GM03348 (cell line): ENCODE measurements around the gene CHST9.
"Not testable (repeated sequence)": the region's sequence is repeated elsewhere in the genome, so short reads cannot be mapped to it uniquely, and the experiment has no call there.

Source experiments
- DNase-seq: peaks from one replicate; pipeline ENCODE4 v3.0.0; 2012; ENCODE audit warnings: low spot score

Gene CHST9

DNA sequence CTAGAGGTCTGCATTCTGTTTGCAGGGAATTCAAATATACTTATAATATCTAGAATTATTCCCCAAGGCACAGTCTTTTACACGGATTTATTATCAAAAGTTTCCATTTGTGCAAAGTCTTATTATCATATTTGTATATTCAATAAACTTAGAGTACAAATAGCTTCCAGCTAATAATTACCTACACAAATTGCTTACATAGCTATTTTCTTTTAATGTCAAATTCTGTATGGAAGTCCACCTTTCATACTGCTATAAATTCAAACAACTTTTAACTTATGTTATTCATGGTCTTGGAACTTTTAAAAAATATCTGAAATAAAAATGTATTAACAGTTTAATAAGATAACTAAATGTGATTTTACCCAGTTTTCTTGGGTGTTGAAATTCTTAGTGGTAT, 13.1 kb downstream of the CHST9 start:
- DNase-seq = no peak

DNA sequence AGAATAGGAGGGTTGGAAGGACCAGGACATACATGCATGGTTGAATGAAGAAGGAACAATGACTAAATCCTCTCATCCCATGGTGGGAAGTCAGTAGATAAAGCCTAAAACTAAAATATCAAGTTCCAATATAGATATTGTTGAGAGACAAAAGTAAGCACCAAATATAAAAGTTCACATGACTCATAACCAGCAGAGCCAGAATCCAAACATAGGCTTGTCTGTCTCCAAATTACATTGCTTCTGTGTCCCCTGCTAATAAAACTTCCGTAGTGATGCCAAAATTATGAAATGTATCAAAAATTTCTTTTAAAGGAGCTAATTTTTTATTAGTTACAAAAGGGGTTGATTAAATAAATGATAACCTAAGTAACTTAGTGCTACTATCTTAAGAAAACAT, 19.7 kb downstream of the CHST9 start:
- DNase-seq = no peak

DNA sequence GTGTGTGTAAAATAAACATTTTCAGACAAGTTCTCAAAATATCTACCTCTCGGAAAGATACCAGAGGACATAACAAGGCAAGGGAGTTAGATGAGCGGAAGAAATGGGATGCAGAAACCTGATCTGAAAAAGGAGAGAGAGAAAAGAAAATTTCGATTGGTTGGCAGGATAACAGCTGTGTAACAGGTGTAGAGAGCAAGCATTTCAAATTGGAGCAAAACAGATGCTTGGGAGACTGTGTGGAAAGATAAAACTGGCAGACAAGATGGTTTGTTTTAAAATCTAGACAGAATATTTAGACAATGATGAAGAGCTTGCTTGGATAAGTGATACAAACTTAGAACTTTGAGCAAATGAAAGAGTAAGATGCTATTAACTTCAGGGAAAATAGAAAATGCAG, 20.2 kb downstream of the CHST9 start:
- no peak for DNase-seq

DNA sequence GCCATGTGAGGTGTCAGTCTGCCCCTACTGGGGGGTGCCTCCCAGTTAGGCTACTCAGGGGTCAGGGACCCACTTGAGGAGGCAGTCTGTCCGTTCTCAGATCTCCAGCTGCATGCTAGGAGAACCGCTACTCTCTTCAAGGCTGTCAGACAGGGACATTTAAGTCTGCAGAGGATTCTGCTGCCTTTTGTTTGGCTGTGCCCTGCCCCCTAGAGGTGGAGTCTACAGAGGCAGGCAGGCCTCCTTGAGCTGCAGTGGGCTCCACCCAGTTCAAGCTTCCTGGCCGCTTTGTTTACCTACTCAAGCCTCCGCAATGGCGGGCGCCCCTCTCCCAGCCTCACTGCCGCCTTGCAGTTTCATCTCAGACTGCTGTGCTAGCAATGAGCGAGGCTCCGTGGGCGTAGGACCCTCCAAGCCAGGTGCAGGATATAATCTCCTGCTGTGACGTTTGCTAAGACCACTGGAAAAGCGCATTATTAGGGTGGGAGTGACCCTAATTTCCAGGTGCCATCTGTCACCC, 21.9 kb downstream of the CHST9 start:
- not testable (repeated sequence) for DNase-seq

DNA sequence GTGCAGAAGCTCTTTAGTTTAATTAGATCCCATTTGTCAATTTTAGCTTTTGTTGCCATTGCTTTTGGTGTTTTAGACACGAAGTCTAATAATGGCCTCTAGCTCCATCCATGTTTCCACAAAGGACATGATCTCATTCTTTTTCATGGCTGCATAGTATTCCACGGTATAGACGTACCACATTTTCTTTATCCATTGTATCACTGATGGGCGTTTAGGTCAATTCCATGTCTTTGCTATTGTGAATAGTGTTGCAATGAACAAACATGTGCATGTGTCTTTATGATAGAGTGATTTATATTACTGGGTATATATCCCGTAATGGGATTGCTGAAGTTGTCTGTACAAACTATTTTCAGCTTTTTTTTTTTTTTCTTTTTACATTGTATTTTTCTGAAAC, 35.9 kb downstream of the CHST9 start:
- DNase-seq = not testable (repeated sequence)

DNA sequence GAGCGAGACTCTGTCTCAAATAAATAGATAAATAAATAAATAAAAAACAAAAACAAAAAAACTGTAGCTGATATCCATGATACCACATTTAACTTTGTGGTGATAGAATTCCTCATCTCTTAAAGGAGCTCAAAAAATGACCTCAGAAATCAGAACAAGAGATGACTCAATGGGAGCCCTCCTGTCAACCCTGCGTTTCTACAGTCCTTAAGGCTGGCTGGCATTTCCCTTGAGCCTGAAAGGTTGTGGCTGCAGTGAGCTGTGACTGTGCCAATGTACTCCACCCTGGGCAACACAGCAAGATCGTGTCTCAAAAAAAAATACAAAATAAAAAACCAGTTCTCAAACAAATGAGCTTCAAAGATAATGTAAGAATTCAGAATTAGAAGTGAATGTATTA, 40.4 kb downstream of the CHST9 start:
- no peak for DNase-seq

DNA sequence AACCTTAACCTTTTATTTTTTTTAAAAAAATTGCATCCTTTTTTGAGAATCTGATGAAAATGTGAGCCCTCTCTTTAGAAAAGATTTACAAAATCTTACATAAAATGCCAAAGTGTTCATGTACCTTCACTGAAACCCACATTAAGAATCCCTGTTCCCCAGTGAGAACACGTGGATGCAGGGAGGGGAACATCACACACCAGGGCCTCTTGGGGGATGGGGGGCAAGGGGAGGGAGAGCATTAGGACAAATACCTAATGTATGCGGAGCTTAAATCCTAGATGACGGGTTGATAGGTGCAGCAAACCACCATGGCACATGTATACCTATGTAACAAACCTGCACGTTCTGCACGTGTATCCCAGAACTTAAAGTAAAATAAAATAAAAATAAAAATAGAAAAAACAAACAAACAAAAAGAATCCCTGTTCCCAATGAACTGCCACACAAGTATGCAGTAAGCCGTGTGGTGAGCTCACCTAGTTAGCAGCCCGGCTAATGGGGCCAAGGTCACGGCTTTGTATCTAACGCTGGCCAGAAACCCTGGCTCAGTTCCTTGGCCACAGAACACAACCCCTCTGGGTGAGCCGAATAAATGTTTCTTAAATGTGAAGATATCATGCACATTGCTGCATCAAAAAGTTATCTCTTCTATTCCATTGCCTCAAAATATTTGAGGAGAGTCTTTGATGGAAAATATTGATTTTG, 41.4 kb downstream of the CHST9 start:
- no peak for DNase-seq

DNA sequence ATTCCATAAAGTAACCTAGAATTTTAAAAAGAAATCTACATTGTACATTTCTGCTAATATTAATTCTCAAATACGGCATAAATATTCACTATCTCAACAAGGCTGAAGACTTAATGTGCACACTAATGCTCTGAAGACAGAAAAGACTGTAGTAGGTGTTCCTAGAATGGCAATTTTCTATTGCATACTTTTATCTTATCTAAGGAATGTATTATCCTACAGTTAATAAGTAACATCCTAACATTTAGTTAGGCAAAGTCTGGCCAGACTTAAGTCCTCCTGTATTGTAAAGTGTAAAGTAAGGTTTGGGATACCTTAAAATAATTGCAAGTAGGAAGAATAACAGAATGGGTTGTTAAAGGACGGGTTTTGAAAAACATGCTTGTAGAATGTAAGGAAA, 42.2 kb downstream of the CHST9 start:
- DNase-seq = no peak

DNA sequence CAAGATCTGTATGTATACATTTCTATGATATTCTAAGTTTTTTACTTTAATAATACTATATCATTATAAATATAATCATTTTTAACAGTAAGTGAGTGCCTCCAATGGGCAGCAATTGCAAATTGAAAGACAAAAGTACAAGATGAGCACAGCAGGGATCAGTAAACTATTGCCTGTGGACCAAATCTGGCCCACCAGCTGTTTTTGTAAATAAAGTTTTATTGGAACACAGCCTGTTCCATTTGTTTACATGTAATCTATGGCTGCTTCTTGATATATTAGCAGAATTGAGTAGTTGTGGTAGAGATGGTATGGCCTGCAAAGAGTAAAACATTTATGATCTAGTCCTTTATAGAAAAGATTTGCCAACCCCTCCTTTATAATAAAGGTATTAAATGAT, 43.2 kb downstream of the CHST9 start:
- DNase-seq = no peak

DNA sequence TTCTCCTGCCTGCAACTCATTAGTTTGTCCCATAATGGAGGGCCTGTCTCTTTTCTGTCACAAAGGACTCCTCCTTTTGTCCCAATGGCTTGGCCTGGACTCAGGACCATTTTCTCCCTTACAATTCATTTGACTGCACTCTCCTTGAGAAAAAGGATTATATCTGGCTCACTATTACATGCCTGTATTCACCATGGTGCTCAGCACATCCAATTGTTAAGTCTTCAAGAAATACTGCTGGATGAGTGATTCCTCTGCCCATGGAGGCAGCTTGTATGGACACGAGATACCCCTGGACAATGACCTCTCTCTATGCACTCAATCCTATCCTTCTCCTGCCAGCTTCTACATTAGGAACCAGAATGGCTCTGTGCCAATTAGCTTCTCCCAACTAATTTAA, 47.0 kb downstream of the CHST9 start:
- no peak for DNase-seq

DNA sequence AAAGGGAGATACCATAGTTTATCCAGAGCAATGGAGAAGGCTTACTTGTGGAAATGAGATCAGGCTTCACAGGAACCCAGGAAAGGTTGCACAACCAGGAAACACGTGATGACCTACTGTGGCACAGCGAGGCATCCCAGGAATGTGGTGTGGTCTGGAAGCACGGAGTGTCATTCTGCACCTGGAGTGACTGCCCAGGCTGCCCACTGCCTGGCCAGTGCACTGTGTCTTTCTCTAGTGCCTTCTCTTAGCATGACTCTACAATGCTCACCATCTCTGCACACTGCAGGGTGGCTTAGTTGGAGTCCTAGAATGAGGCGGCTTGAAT, 48.9 kb downstream of the CHST9 start:
- peak; percentile 19 for DNase-seq

DNA sequence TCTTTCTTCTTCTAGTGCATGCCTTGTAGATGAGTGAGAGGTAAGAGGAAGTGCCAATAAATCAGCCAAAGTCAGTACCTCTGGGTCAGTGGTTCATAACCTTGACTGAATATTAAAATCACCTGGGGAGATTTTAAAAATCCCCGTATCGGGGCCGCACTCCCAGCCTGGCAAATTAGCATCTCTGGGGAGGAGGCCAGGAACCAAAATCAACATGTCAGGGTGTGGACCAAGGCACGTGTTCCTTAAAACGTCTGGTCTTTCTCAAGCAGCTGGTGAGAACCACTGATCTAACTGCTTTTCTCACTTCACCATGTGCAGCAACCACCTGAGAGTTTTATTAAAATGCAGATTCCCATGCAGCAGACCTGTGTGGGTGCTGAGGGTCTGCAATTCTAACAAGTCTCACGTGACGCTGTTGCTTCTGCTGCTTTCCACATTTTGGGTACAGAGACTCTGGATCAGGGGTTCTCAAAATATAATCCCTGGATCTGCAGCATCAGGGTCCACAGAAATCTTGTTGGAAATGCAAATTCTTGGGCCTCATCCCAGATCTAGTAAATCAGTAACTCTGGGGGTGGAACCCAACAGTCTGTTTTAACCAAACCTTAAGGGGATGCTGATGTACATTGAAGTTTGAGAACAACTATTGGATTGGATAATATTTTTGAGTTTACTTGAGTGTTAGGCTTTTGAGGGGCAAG, 49.5 kb downstream of the CHST9 start:
- DNase-seq = no peak

DNA sequence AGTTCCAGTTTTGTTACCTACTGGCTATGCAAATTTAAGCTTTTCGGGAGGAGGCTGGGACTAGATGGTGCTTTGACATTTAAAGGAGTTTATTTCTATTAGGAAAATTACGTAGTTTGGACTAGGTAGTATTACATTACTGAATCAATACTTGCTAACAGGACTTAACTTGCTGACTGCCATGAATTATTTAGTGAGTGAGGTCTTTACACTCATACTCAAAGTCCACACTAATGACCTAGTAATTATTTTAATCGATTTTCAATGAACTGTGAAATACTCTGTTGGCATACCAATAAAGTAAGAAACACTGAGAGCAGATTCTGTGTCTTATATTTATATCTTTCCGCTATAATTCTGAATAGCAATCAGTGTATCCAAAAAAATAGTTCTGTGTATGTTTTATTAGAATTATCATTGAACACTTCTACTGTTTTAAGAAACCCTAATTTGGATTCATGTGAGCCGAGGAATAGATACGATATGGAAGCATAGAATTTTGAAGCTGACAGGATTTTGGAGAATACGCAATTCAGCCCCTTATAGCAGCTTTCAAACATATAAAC, 55.0 kb downstream of the CHST9 start:
- no peak for DNase-seq

DNA sequence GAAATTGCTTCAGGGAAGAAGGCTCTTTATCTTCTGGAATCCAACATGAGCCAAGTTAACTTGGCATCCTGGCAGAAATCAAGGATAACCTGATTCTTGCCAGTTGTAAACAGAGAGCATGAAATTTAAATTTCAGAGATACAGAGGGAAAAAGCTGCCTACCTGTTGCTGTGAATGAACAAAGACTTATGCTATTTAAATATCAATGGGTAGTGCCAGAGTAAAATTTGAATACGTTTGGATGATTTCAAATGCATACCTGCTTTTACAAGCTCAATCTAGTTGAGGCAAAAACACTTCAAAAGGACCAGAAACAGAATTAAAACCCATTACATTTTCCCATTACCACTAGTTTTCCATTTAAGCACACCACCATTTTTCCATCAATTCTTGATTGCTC, 60.9 kb downstream of the CHST9 start:
- DNase-seq = no peak

DNA sequence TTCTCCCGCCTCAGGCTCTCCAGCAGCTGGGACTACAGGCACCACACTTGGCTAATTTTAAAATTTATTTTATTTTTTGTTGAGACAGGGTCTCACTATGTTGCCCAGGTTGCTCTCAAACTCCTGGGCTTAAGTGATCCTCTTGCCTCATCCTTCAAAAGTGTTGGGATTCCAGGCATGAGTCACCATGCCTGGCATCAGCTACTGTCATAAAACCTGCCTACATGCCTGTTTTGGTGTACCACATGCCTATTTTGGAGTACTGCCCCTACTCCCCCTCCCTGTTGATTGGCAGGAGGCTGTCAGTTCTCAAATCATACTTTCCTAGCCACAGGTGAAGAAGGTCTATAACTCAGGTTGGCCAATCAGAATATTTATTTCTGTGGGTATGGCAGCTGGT, 64.0 kb downstream of the CHST9 start:
- no peak for DNase-seq

DNA sequence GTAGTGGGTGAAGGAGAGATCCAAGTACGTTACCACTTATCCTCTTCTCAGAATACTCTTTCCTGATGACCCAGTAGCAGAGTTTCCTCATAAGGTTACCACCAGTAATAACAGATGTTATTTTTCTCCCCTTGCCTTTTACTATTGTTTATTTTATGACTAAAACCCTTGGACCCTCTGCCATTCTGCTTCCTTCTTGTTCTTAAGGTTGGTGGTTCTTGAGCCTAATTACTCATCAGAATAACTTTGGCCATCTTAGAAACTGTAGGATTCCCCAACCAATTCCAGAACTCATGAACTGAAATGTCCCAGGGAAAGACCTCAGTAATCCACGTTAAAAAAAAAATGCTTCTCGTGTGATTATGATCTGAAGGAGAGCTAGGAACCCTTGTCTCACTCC, 64.9 kb downstream of the CHST9 start:
- no peak for DNase-seq

DNA sequence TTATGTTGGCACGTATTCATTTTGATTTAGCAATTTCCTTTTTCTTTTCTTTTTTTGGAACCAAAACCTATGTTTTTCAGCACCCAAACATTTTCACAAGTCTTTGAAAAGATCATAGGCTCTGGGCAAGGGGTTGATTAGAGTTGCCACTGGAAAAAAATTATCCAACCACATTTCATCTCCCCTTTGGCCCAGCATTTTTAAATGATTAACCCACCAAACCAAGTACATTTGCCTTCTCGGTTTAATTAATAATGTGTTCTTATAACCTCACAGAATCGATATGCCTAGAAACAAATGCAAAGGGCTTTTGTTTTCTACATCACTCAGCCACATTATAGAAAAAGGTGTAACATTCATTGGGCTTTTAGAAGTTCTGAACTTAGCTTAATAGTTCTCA, 66.1 kb downstream of the CHST9 start:
- no peak for DNase-seq

DNA sequence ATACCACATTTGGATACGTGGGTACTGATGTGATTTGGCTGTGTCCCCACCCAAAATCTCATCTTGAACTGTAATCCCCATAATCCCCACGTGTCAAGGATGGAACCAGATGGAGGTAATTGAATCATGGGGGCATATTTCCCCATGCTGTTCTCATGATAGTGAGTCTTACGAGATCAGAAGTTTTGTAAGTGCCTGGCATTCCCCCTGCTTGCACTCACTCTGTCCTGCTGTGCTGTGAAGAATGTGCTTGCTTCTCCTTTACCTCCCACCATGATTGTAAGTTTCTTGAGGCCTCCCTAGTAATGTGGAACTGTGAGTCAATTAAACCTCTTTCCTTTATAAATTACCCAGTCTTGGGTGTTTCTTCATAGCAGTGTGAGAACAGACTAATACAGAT, 70.3 kb downstream of the CHST9 start:
- no peak for DNase-seq

DNA sequence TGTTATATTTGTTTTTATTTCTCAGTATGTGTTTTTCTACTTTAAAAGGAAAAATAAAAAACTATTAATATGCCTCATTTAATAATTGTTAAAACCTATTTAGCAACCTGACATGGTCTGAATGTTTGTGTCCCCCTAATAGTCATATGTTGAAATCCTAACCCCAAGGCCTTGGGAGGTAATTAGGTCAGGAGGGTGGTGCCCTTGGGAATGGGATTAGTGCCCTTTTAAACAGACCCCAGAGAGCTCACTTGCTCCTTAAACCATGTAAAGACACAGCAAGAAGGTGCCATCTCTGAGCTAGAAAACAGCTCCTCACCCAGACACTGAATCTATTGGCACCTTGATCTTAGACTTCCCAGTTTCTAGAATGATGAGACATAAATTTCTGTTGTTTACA, 71.8 kb downstream of the CHST9 start:
- DNase-seq = no peak

DNA sequence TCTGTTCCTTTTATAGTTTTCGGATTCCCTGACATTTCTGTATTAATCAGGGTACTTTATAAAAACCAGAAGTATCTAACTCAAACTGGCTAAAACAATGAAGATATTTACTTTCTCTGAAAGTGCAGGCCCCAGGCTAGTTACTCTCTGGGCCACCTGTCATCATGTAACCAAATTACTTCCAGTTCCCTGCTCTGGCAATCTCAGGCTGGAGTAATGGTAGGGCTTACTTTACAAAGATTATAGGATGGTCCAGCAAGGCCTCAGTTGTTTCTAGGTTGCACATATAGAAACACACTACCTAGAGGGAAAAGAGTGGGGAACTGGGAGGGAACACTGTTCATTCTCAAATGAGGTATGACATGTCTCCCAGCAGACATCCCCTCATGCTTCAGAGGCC, 74.8 kb downstream of the CHST9 start:
- DNase-seq = no peak

DNA sequence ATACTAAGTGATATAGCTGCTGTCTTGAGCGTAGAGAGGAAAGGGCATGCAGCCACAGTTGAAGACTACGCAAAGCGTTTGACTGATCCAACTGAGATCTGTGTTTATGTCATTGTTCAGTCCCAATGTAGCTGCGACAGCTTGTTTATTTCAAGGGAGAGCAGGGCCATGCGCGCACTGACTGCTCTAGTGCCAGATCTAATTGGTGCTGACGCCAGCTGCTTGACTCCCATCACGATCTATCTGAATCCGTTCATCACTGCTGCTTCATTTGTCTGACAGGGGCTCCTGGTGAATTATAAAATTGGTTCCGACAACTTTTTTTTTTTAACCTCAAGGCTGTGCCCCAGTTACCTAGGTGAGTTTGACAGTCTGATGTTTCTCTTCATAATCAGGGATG, 75.7 kb downstream of the CHST9 start:
- no peak for DNase-seq

DNA sequence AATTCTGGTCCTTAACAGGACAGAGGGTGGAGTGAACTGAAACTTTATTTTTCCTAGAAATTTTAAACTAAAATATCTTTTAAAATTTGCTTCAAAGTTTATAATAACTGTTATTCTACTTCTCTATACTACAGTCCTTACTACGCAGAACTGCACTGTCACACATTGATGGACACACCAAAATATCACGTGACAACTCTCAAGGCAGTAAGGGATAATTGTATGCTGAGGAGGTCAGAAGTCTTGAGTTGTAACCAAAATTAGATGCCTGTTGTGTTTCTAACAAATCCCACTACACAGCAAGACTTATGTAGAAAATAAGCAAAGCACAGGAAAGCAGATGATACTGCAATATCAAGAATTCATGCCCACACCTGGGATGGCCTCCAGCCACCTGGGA, 76.3 kb downstream of the CHST9 start:
- no peak for DNase-seq

DNA sequence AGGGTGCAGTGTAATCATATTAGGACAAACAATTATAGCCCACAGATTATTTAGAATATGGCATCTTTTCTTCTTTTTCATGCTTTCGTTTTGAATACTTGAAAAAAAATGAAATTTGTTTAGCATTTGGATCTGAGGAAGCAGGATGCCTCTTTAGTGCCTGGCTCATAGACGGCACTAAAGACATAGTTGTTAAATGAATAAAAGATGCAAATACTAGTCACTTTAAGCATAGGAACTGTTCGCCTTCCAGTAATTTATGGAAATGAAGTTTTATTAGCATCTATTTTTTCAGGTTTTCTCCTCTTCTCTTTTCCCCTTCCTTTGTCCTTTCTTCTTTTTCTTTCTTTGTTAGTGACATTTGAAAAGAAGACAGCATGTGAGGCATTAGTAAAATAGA, 80.4 kb downstream of the CHST9 start:
- no peak for DNase-seq

DNA sequence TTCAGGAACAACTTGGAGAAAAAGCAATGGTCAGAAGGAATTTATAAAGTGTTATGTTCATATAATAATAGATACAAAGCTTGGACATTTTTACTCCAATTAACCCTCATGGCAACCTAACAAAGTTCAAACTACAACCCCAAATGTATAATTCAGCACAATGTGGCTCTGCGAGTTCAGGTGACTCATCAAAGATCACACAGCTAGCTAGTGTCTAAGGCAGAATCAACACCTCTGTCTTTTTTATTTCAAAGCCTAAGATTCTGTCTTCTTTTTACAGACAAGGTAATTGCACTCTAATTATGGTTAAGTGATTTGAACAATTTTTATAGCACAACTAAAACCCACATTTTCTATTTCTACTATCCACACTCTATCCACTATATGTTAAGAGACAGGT, 90.5 kb downstream of the CHST9 start:
- no peak for DNase-seq
